ENCODE results near the gene UBE3C. TPM values are rescaled to one million over a fixed set of nuclear protein-coding genes. Genes with fewer than 3 reads are reported as not detected.
A peak's percentile ranks its signal among the peaks of the same experiment; 100 is the strongest.

The UBE3C gene
- total and polyA plus RNA-seq, 9 of the 15 experiments (the other 6 are each of a cell fraction or from before 2014, with no cell fraction given): 9.6 to 91.7 (median 75.4) TPM

GRCh38 chr7:157233677-157234076 lies 95.0 kb downstream of the UBE3C start:
- no TSS peak for BruUV-seq (replicated peaks)

More at GRCh38 chr7:157233677-157234076, 95.0 kb downstream of the UBE3C start:
- Histone ChIP-seq H3K36me3 (ENCODE audit: control insufficient read depth, insufficient read depth, low read length) (peaks cover 93% of the 10 kb centered on the region), H3K27ac (ENCODE audit: extremely low read depth, low read depth, low read length) (no peak overlapping the region), H3K4me2 (ENCODE audit: insufficient read depth, low read length) (no peak overlapping the region), H3K79me2 (ENCODE audit: control insufficient read depth, insufficient read depth, low read length) (0 out of 3 replicates have a peak, but pooled peaks cover 2% of the 10 kb centered on the region), H3K4me3 (no peak overlapping the region), H3K9me1 (ENCODE audit: control insufficient read depth, insufficient read depth, low read length) (no peaks in the 10 kb centered on the region), H3K9me3 (replicated peaks; ENCODE audit: control insufficient read depth, insufficient read depth, low read depth, low read length) (no peaks in the 10 kb centered on the region), H3K9ac (ENCODE audit: insufficient read depth in 1 of 2, low read depth in 2 of 2, low read length in 2 of 2) (no peak overlapping the region), H3K4me1 (replicated peaks in 1 of 2; ENCODE audit: control insufficient read depth in 2 of 2, insufficient read depth in 2 of 2, low read length in 2 of 2) (no peaks in the 10 kb centered on the region), H4K20me1 (replicated peaks; ENCODE audit: control insufficient read depth, insufficient read depth, low read length) (0 out of 2 replicates have a peak, but pooled peaks cover 4% of the 10 kb centered on the region), H3K27me3 (ENCODE audit: control insufficient read depth in 2 of 2, insufficient read depth in 2 of 2, low read length in 2 of 2) (no peaks in the 10 kb centered on the region), H2AFZ (ENCODE audit: low read depth, low read length) (no peak overlapping the region)
- intact Hi-C loops (cut with micrococcal nuclease) (no loop called here), in situ Hi-C loops (cut with MboI) (no loop called here)
- ChIA-PET POLR2A (interaction anchor here (0.7 to 2.3 kb wide), 4 partner anchors 9 to 669 kb away, joined by 3 to 8 read pairs (median 3); no protein-coding TSS in a partner anchor), CTCF (ENCODE audit: low intra/inter-chr PET ratio) (no interaction called here)
- TF ChIP-seq GABPB1 (CRISPR knock-in tag; IDR thresholded peaks at IDR 0.05) (no peak), PCBP1 (IDR thresholded peaks at IDR 0.05; ENCODE audit: low read depth, low read length, poor library complexity, severe bottlenecking) (no peak), ZBTB40 (IDR thresholded peaks at IDR 0.05) (no peak), ZBTB40 (CRISPR knock-in tag; IDR thresholded peaks at IDR 0.05) (no peak), NFRKB (IDR thresholded peaks at IDR 0.05; ENCODE audit: low read depth) (no peak), ZNF12 (CRISPR knock-in tag; IDR thresholded peaks at IDR 0.05) (no peak), HDAC6 (IDR thresholded peaks at IDR 0.05; ENCODE audit: low read depth, low read length) (no peak), USF2 (CRISPR knock-in tag; IDR thresholded peaks at IDR 0.05) (no peak), ESRRA (IDR thresholded peaks at IDR 0.05; ENCODE audit: borderline replicate concordance, low read depth) (no peak), ZNF263 (CRISPR knock-in tag; IDR thresholded peaks at IDR 0.05; ENCODE audit: borderline replicate concordance) (no peak), TEAD4 (IDR thresholded peaks at IDR 0.05; ENCODE audit: low read length) (no peak), TEAD4 (CRISPR knock-in tag; IDR thresholded peaks at IDR 0.05; ENCODE audit: borderline replicate concordance) (no peak), SIN3B (IDR thresholded peaks at IDR 0.05; ENCODE audit: low read depth) (no peak), ZNF699 (CRISPR knock-in tag; IDR thresholded peaks at IDR 0.05; ENCODE audit: insufficient replicate concordance) (no peak), ZNF830 (CRISPR knock-in tag; IDR thresholded peaks at IDR 0.05) (no peak)
- no peak for ATAC-seq
- WGBS (ENCODE audit: insufficient coverage, low coverage, missing lambda C conversion rate): 63% methylated on average over 2 of the region's 2 CpGs
- DNase-seq (ENCODE audit: extremely low read depth in 1 of 4, low spot score in 3 of 4): no peak
- peak; percentile 11 for FAIRE-seq

All from K562 (cell line).